Fibroblast of skin of right quadriceps (primary cell): ENCODE results near the gene AASS.

Experiments used
- DNase-seq: peaks from one replicate; pipeline ENCODE4 v3.0.0-alpha.2; 2013

The AASS gene

GRCh38 chr7:122035876-122036275, 108.2 kb downstream of the AASS start:
- no peak for DNase-seq

GRCh38 chr7:122033641-122034040, 110.4 kb downstream of the AASS start:
- no peak for DNase-seq

GRCh38 chr7:122027058-122027457, 117.0 kb downstream of the AASS start:
- no peak for DNase-seq
